ENCODE results near the gene CUL9. TPM values are rescaled to one million over a fixed set of nuclear protein-coding genes. Genes with fewer than 3 reads are reported as not detected.

The CUL9 gene
- total RNA-seq, 1 donor from 2014 or later = 41.8 TPM

GRCh38 chr6:43180058-43180457 is 1.9 kb upstream of the CUL9 start:
- no peak overlapping the region for H3K4me3 ChIP-seq
- H3K36me3 ChIP-seq = peaks cover 55% of the 10 kb centered on the region
- TF ChIP-seq, protein P1, sequence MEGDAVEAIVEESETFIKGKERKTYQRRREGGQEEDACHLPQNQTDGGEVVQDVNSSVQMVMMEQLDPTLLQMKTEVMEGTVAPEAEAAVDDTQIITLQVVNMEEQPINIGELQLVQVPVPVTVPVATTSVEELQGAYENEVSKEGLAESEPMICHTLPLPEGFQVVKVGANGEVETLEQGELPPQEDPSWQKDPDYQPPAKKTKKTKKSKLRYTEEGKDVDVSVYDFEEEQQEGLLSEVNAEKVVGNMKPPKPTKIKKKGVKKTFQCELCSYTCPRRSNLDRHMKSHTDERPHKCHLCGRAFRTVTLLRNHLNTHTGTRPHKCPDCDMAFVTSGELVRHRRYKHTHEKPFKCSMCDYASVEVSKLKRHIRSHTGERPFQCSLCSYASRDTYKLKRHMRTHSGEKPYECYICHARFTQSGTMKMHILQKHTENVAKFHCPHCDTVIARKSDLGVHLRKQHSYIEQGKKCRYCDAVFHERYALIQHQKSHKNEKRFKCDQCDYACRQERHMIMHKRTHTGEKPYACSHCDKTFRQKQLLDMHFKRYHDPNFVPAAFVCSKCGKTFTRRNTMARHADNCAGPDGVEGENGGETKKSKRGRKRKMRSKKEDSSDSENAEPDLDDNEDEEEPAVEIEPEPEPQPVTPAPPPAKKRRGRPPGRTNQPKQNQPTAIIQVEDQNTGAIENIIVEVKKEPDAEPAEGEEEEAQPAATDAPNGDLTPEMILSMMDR (IDR thresholded peaks at IDR 0.05) = no peak
- no peaks in the 10 kb centered on the region for H3K9me3 ChIP-seq
- DNase-seq (no peak), ATAC-seq (no peak)
- H3K4me1 ChIP-seq = peaks cover 43% of the 10 kb centered on the region
- H3K27ac ChIP-seq = no peak overlapping the region
- H3K27me3 ChIP-seq (ENCODE audit: low read depth) = no peaks in the 10 kb centered on the region
- intact Hi-C loops (cut with DNase I) = no loop called here

GRCh38 chr6:43180985-43181384 is 1.0 kb upstream of the CUL9 start:
- H3K4me1 ChIP-seq = peaks cover 34% of the 10 kb centered on the region
- TF ChIP-seq, protein P1 (IDR thresholded peaks at IDR 0.05) = no peak
- no peak for DNase-seq
- no peak overlapping the region for H3K4me3 ChIP-seq
- H3K27ac ChIP-seq = no peak overlapping the region
- intact Hi-C loops (cut with DNase I) = no loop called here
- no peaks in the 10 kb centered on the region for H3K27me3 ChIP-seq (ENCODE audit: low read depth)
- no peaks in the 10 kb centered on the region for H3K9me3 ChIP-seq
- ATAC-seq = no peak
- peaks cover 55% of the 10 kb centered on the region for H3K36me3 ChIP-seq

- Histone ChIP-seq H3K27ac (peak overlapping the region; percentile 66), H3K4me1 (peaks cover 29% of the 10 kb centered on the region), H3K27me3 (ENCODE audit: low read depth) (no peaks in the 10 kb centered on the region), H3K36me3 (peaks cover 55% of the 10 kb centered on the region), H3K4me3 (peak overlapping the region; percentile 76), H3K9me3 (no peaks in the 10 kb centered on the region)
- ATAC-seq (no peak), DNase-seq (no peak)
- intact Hi-C loops (cut with DNase I) = no loop called here
- TF ChIP-seq, protein P1 (IDR thresholded peaks at IDR 0.05) = no peak
Measured at GRCh38 chr6:43181621-43181941, 415 bp upstream of the CUL9 start.

DNA sequence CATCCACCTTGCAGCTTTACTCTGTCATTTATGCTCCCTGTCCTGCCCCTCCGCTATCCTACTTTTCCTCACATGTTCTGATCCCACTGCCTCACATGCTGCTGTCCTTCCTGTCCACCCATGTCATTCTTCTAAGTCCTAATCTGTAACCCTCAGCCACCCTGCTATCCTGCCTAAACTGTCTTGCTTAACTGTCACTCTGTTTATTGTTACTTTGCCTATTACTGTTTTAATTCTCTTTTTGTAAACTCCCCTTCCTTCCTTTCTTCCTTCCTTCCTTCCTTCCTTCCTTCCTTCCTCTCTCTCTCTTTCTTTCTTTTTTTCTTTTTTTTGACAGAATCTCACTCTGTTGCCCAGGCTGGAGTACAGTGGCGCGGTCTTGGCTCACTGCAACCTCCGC is 1.4 kb downstream of the CUL9 start:
- DNase-seq = no peak
- intact Hi-C loops (cut with DNase I) = no loop called here

GRCh38 chr6:43184268-43184985 is 2.4 kb downstream of the CUL9 start:
- ATAC-seq = no peak

More for the DNA sequence above, 1.4 kb downstream of the CUL9 start:
- no peaks in the 10 kb centered on the region for H3K27me3 ChIP-seq (ENCODE audit: low read depth)
- TF ChIP-seq, protein P1 (IDR thresholded peaks at IDR 0.05) = no peak
- no peak for ATAC-seq
- H3K36me3 ChIP-seq = peaks cover 55% of the 10 kb centered on the region
- no peaks in the 10 kb centered on the region for H3K9me3 ChIP-seq
- no peak overlapping the region for H3K27ac ChIP-seq
- H3K4me3 ChIP-seq = no peak overlapping the region
- peaks cover 29% of the 10 kb centered on the region for H3K4me1 ChIP-seq

More at GRCh38 chr6:43184268-43184985, 2.4 kb downstream of the CUL9 start:
- Histone ChIP-seq H3K27me3 (ENCODE audit: low read depth) (no peaks in the 10 kb centered on the region), H3K27ac (no peak overlapping the region), H3K4me1 (peaks cover 29% of the 10 kb centered on the region), H3K36me3 (peaks cover 53% of the 10 kb centered on the region), H3K9me3 (no peaks in the 10 kb centered on the region), H3K4me3 (no peak overlapping the region)
- TF ChIP-seq, protein P1 (IDR thresholded peaks at IDR 0.05) = no peak
- intact Hi-C loops (cut with DNase I) = no loop called here
- DNase-seq = no peak
